GM04504 (cell line): ENCODE results near the gene GNAI2.
"Not testable (repeated sequence)": the region's sequence is repeated elsewhere in the genome, so short reads cannot be mapped to it uniquely, and the experiment has no call there.

Experiments used
- DNase-seq: peaks from one replicate; pipeline ENCODE4 v3.0.0-alpha.2; 2012; ENCODE audit warnings: low read depth

Gene GNAI2

DNA sequence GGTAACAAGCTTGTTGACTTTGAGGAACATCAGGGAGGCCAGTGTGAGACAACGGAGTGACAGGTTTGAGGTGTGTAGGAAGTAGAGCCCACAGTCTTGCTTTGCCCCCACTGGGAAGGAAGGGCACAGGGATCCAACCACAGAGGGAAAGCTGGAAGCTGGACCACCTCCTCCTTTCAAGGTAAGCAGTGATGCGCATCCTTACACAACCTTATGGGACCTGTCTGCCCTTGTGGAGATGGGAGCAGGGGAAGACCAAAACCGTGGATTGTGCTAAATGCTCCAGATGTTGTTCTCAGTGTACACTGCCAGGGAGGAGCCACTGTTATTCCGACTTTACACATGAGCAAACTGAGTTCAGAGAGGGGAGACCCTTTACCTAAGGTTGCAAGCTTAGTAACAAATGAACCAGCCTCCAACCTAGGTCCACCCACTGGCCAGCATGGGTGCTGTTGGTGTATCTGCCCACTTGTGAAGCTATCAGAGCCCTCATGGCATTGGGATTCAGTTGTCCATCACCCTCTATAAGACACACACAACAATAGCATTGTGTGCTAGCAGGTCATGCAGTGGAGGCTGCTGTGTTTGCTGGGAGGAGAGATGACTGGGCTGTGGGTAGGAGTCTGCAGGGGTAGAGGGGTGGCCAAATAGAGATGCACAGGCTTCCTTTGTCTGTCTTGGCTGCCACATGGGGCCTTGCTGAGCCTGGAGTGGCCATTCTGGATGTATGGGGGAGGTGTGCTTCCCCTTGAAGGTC is 42.3 kb downstream of the GNAI2 start:
- no peak for DNase-seq

DNA sequence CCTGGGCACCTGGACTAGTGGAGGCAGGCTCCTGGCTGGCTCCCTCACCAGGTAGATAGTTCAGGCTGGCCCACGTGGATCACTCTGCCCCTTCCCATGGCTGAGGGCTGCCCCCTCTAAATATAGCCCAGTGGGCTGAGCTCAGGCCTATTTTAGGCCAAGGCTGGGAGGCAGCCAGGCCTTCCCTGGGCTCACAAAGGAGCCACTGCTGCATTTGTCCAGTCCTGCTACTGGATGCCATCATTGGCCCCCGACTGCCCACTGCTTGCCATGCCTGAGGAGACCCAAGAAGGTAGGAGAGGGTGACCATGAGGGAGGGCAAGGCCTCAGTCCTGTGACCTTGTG is 42.8 kb downstream of the GNAI2 start, which contains the start of gene LSMEM2:
LSMEM2 (plus strand) TSS at position 208 of the 345 bp plus-strand sequence; CDS start at position 235, 27 bp downstream.
- no peak for DNase-seq

DNA sequence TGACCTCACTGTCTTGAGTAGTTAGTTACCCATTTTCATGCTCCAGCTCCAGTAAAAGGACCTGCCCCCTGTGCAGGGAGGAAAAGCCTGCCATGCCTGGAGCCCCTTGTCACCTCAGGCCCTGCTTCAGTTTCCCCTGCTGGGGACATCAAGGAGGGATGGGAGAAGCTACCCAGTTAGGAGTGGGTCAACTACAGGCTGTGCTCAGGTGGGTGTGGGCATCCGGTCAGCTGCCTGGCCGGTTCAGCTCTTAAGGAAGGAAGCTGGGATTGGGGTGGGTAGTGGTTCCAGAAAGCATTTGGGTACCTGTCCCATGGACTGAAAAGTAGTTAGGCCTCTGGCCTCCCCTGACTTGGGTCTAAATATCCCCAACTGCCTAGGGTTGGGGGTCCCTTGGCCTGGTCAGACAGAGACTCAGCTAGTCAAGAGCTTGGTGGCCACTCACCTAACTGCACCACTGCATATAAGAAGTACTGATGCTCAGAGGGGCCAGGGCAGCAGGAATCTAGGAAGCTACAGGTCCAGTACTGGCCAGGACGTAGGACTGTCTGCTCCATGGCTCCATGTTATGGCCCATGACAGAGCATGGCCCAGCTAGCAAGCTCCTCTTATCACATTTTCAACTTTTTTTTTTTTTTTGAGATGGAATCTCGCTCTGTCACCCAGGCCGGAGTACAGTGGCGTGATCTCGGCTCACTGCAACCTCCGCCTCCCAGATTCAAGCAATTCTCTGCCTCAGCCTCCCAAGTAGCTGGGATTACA is 43.4 kb downstream of the GNAI2 start:
- no peak for DNase-seq

DNA sequence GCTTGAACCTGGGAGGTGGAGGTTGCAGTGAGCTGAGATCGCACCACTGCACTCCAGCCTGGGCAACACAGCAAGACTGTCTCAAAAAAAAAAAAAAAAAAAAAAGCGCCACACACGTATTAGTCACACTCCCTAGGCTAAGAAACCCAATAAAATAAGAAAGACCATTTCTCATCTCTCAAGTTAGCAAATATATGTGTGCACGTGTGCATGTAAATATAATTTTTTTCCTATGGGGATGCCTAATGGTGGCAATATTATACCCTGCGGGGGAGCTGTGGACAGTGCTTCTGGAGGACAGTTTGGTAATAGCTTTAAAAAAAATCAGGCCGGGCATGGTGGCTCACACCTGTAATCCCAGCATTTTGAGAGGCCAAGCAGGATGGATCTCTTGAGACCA is 48.1 kb downstream of the GNAI2 start:
- DNase-seq: not testable (repeated sequence)

DNA sequence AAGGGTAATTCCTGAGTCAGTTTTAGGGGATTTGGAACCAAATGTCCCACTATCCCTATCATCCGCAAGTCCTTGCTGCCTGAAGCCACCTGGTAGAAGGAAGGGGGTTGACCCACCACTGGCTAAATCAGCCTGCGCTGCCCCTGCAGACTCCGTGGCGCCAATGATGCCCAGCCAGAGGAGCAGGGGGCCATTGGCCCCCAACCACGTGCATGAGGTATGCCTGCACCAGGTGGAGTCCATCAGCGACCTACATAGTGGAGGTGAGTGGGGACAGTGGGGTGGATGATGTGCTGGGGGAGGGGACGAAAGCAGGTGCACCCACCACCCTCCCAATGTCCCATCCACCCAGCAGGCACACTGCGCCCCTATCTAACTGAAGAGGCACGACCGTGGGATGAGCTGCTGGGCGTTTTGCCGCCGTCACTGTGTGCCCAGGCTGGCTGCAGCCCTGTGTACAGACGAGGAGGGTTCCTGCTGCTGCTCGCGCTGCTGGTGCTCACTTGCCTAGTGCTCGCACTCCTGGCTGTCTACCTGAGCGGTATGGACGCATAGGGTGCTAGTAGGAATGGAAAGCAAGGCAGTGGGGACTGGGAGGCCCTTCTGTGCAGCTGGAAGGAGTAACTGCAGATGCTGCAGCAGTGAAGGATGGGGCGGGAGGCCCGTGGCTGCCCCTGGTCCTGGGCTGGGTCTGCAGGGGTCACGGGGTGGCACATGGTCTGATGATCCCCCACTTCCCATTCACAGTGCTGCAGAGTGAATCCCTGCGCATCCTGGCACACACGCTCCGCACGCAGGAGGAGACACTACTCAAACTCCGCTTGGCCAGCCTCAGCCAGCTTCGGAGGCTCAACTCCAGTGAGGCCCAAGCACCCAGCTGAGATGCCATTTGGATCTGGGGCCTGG is 50.6 kb downstream of the GNAI2 start:
- no peak for DNase-seq

DNA sequence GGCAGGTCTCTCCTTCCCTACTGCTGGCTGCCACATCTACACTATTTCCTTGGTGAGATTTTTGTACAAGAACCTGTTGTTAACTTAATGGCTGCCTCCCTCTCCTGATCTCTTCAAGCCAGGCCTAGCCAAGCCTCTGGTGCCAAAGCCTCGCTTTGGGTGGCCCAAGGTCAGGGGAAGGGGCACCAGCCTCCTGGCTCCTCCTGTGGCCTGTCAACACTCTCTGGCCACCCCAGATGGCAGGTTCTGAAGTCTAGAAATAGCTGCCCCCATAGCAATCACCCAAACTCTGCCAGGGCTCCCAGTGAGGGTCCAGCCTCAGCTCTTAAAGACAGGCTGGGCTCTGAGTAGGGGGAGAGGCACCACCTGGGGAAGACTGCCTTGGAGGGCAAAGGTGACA is 51.3 kb downstream of the GNAI2 start:
- DNase-seq: no peak

DNA sequence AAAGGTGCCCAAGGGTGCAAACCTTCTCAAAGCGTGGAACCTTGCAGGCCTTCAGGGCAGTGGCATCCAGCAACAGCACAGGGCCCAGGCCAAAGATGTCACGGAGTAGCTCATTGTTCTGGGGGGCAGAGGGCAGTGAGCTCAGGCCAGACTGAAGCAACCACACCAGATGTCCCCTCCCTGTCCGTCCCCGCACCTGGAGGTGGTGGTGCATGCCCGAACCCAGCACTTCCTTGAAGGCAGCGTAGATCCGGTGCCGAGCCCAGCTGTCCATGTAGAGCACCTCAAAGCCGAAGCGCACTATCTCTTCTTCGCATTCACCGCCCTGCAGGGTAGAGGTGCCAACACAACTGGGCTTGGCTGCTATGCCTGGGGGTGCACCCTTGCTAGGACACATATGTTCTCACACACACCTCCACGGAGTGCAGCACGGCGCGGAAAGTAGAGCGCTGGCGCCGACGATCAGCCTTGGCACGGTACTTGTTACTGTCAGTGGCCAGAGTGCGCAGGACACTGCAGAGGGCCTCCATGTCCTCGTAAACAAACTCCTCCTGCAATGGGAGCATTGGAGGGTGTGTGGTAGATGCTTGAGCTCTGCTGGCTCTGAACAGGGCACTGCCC is 52.5 kb downstream of the GNAI2 start:
- no peak for DNase-seq

DNA sequence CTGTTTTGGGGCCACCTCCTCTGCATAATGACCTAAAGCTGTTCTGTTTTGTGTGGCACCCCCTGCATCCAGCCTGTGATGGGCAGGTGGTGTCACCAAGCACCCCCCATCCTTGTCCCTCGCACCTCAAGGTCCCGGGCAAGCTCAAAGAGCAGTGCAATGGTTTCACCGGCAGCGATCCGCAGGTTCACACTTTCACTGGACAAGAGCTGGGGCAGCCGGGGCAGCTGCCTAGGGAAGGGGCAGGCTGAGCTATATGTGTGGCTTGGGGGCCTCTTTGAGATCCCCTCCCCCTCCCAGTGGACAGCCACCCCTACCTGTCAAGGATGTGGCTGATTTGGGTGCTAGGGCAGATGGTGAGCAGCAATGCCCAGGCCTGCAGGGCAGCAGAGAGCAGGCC is 53.1 kb downstream of the GNAI2 start:
- DNase-seq: no peak

DNA sequence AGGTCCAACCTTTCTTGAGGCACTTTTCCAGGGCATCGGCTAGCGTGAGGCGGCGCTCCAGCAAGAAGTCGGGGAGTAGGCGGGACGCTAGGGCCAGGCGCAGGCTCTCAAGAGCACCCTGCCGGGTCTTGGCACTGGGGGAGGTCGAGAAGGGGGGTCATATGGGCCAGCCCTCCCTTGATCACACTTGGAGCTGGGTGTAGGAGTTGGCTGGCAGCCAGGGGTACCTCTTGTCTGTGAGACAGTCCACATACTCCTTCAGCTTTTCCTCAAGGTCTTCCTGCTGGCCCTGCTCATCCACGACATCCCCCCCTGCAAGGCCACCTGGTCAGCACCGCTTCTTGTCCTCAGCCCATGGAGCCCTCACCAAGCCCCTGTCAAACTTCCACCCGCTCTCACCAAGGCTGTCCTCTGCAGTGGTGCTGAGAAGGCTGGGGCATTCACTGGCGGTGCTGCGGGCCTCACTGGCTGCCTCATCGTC is 54.2 kb downstream of the GNAI2 start:
- no peak for DNase-seq

DNA sequence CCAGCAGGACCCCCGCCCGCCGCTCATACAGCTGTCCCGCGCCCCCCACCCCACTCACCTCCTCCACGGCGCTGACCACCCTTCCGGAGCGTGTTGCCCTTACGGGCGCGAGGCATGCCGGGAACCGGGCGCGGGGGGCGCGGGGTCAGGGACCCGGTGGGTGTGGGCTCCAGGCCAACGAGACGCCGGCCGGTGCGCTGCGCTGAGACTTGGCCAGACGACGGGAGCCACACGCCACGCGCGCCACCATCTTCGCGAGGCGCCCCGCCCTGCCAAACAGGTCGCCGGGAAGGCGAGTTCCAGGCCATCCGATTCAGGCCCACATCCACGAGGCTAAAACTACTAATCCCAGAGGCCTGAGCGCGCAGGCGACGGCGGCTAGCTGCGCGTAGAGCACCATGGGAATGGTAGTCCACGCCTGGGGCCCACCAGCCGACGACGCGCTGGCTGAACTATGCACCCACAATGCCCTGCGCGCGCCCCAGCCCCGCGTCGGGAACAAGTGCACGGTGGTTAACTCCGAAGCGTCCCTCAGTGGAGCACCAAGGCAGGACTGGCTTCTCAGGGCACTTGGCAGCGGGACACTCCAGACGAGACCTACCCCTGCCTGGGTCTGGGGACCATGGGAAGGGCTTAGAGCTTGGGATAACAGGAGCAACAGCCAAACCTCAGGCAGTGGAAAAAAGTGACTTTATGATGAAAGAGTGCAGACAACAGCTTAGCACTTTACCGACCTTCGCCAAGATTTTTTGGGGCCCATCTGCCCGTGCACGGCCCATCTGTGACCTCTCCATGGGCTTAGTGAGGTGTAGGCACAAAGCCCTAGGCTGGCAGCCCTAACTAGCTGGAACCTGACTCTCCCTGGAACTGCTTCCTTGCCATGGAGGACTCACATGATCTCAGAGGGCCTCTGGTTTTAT is 56.4 kb downstream of the GNAI2 start, which contains the start of gene IFRD2:
IFRD2 (minus strand) TSS at position 271 of the 920 bp plus-strand sequence; CDS start at position 116, 155 bp downstream.
- DNase-seq: peak; percentile 94

DNA sequence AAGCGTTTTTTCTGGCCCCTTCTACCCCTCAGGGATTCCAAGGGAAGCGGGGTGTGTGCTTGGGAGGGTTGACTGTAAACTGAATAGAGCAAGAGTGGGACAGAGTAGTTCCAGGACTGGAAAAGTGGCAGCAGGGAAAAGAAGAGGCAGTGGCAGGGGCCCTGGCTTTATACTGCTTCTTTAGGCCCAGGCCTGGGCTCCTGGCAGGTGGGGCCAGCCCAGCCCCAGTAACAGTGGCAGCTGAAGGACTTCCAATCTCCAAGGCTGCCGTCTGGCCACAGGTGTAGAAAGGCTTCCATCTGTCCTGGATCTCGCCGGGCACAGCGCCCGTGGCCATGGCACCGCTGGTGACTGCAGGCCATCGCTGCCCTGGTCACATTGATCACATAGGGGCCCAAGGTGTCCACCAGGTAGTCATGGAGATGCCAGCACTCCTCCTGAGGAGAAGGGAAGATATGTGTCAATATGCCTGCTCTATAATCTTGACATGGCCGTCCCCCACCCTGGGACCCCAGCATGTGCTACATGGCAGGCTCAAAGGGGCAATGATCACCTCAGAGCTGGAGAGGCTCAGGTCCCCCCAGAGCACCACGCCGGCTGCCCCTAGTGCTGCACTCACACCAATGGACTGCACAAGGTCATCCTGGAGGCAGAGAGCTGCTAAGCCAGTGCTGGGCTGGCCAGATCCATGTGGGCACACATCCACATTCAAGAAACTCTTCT is 57.2 kb downstream of the GNAI2 start:
- DNase-seq: no peak

DNA sequence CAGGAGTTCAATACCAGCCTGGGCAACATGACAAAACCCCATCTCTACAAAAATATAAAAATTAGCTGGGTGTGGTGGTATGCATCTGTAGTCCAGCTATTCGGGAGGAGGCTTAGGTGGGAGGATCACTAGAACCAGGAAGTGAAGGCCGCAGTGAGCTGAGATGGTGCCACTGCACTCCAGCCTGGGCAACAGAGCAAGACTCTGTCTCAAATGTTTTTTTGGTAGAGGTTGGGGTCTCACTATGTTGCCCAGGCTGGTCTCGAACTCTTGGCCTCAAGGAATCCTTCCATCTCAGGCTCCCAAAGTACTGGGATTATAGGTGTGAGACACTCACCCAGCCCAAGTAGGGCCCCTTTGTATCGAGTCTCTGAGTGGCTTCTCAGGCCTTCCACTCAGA is 58.1 kb downstream of the GNAI2 start:
- no peak for DNase-seq

DNA sequence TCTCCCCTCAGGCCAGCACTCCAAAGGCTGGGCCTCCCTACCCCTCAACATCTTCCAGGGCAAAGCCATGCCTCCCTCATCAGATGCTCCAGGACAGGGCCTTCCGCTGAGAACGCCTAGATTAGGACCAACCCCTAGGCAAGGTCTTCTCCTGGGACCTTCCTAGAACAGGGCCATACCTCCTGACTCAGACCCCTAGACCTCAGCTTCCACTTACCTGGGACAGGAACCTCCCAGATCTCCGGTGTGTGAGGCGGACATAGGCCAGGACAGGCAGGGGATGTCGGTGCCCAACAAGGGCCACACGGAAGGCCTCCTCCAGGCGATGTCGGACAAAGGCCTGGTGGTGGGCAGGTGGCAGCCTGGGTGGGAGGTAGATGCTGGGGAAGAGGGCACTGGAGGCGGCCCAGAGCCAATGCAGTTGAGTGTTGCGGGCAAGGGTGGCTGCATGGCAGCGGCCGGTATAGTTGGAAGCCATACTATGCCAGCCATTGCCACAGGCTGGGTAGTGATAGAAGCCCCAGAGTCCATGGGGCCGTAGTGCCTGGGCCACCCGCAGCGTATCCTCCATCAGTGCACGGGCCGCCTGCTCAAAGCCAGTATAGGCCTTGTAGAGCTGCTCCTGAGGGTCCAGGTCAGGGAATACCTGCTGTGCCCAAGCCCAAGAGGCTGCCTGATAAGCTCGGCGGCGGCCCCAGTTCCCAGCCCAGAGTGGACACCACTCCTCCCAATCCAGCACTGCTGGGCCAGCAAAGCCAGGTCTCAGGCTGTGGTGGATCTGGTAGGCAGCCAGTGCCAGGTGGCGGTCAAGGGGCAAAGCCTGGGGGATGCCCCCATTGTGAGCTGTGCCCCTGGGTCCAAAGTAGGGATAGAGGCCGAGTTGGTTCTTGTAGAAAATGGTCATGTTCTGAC is 58.7 kb downstream of the GNAI2 start:
- DNase-seq: no peak

DNA sequence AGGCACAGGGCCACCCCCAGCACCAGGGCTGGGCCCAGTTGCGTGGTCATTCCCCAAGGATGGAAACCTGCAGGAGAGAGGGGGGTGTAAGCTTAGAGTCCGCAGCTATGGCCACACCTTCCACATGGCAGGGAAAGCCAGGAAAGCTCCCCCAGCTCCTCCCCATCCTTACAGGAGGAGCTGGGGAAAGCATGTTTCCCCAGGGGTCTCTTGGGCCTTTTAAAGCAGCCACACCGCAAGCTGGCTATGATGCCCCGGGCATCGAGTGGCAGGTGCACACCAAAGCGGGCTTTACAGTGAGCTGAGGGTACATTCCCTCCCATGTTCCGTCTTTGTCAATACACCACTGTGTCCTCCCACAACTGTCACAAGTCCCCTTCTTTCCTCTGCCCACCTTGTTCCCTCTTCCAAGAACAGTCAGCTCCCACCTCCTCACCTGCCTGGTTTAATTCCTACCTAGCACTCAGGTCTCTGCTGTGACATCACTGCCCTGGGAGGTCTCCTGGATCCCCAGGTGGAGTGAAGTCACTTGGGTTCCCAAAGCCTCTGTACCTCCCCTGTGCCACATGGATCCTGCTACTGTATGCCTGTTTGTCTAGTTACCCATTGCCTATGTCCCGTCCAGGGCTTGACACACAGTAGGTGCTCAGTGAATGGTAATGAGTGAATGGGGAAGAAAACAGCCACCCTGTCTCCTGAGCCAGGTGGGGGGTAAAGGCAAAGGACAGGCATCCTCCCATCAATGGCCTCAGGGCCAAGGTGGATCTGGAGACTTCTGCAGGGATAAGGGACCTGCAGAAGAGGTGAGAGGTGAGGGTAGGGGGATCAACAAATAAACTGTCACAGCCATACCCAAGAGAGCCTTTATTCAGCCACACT is 59.8 kb downstream of the GNAI2 start:
- DNase-seq: no peak

DNA sequence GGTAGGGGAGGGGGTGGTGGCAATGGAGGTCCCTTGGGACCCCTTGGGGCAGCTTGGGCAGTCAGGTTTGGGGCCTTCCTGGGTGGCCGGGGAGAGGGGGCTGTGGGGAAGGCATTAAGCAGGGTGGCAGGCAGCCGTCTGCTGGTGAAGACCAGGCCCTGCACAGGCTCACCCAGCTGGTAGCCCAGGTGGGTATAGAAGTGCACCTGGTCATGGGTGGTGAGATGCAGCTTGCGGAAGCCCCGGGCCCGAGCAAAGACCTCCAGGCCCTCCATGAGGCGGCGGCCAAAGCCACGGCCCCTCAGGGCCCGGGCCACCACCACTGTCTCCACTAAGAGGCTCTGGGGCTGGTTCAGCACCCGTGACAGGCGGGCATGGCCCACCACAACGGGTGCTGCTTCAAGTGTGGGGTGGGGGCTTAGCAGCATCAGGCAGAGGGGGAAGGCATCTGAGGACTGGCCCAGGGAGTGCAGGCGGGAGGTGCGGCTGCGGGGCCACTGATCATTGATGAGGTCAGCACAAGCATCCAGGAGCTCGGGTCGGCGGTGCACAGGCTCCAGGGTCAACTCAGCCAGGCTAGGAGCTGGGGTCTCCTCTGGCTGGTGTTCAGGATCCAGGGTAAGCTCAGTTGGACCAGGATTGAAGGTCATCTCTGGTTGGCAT is 60.8 kb downstream of the GNAI2 start:
- DNase-seq: no peak

DNA sequence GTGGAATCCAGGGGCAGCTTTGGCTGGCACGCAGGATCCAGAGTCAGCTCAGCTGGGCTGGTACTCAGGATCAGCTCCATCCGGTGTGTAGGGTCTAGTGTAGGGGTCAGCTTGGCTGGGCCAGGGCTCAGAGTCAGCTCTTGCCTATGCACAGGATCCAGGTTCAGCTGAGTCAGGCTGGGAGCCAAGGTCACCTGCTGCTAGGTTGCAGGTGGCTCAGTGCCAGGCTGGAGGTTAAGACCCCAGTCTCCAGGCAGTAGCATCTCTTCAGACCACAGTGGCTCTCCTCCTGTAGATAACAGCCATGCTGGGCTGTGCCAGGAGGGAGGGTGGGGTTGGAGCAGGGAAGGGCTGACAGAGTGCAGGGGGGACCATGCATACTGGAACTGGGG is 61.4 kb downstream of the GNAI2 start:
- DNase-seq: no peak
